ENCODE results near the gene CYGB.

CYGB gene

GRCh38 chr17:76584427-76585032 is 47.0 kb upstream of the CYGB start:
- Histone ChIP-seq H3K36me3 (no peaks in the 10 kb centered on the region), H3K4me1 (ENCODE audit: control insufficient read depth in 1 of 2, insufficient read depth in 1 of 2, low read depth in 1 of 2, low read length in 1 of 2) (peaks cover 24 to 32% of the 10 kb centered on the region in 2 experiments)

DNA sequence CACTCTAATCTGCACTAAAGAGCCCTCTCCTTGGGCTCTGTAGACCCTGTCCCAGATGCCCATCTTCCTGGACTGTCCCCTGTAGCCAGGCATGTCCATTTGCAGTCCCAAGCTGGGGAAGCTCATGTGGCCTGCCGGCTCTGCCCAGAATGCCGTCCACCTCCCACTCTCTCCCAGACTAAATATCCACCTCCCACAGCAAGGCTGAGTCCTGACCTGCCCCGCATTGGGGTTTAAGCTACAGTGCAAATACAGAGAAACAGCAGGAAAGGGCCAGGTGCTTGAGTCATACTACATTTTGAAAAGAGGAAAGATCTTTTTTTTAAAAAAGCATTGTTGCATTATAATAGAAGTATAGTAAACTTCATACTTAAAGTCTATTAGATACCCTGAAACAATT is 45.2 kb upstream of the CYGB start:
- H3K4me3 ChIP-seq (ENCODE audit: low read depth in 1 of 2, low read length in 1 of 2): no peak overlapping the region
- H3K4me1 ChIP-seq (ENCODE audit: control insufficient read depth in 1 of 2, insufficient read depth in 1 of 2, low read depth in 1 of 2, low read length in 1 of 2): peaks cover 30 to 42% of the 10 kb centered on the region in 2 experiments
- TF ChIP-seq CTCF (IDR thresholded peaks at IDR 0.05): no peak
- no peak overlapping the region for H3K27ac ChIP-seq
- no peaks in the 10 kb centered on the region for H3K9me3 ChIP-seq
- H3K36me3 ChIP-seq: peaks cover 11% of the 10 kb centered on the region
- H3K27me3 ChIP-seq: peaks cover 20% of the 10 kb centered on the region

More at GRCh38 chr17:76584427-76585032, 47.0 kb upstream of the CYGB start:
- no peaks in the 10 kb centered on the region for H3K9me3 ChIP-seq
- no peak for TF ChIP-seq CTCF (IDR thresholded peaks at IDR 0.05)
- peak overlapping the region; percentile 80 to 87 for H3K4me3 ChIP-seq (ENCODE audit: low read depth in 1 of 2, low read length in 1 of 2)
- peaks cover 30% of the 10 kb centered on the region for H3K27me3 ChIP-seq
- H3K27ac ChIP-seq: peak overlapping the region; percentile 96

DNA sequence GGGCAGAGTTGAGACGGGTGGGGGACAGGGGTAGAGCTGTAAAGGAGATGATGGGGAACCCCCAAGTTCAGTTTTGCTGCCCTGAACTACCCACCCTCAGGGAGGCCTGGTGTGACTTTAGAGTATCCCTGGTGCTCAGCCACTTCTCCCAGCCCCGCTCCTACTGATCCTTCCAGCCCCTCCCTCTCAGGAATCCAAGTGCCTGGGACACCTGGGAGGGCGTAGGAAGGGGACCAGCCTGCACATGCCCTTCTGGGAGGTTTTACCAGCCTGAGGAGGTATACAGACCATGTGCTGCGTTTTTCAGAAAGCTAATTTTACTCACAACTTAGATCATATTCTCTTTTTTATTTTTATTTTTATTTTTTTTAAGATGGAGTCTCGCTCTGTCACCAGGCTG is 44.0 kb upstream of the CYGB start:
- Histone ChIP-seq H3K27me3 (peaks cover 8% of the 10 kb centered on the region), H3K27ac (no peak overlapping the region), H3K36me3 (peaks cover 13% of the 10 kb centered on the region), H3K9me3 (no peaks in the 10 kb centered on the region), H3K4me3 (ENCODE audit: low read depth in 1 of 2, low read length in 1 of 2) (no peak overlapping the region), H3K4me1 (ENCODE audit: control insufficient read depth in 1 of 2, insufficient read depth in 1 of 2, low read depth in 1 of 2, low read length in 1 of 2) (peaks cover 23 to 34% of the 10 kb centered on the region in 2 experiments)
- TF ChIP-seq CTCF (IDR thresholded peaks at IDR 0.05): no peak

DNA sequence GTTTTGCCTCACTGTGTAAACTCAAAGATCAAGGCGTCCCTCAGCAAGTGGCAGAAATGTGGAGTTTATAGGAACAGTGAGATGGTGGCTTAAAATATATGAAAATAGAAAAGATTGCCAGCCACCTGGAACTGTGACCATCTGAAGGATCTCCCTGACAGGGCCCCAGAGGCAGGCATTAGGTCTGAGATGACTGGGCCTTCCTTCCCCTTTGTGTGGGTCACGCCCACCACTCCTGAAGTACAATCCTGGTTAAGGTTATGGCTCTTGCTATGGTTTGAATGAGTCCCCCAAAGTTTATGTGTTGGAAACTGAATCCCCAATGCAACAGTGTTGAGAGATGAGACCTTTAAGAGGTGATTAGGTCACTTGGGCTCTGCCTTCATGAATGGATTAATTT is 41.8 kb upstream of the CYGB start:
- H3K27me3 ChIP-seq: peaks cover 5% of the 10 kb centered on the region
- TF ChIP-seq CTCF (IDR thresholded peaks at IDR 0.05): no peak
- H3K27ac ChIP-seq: peak overlapping the region; percentile 20
- H3K4me3 ChIP-seq (ENCODE audit: low read depth in 1 of 2, low read length in 1 of 2): no peak overlapping the region
- H3K9me3 ChIP-seq: no peaks in the 10 kb centered on the region
- peaks cover 24% of the 10 kb centered on the region for H3K36me3 ChIP-seq
- peaks cover 16 to 36% of the 10 kb centered on the region in 2 experiments for H3K4me1 ChIP-seq (ENCODE audit: control insufficient read depth in 1 of 2, insufficient read depth in 1 of 2, low read depth in 1 of 2, low read length in 1 of 2)

GRCh38 chr17:76578376-76578775 is 40.9 kb upstream of the CYGB start:
- Histone ChIP-seq H3K9me3 (no peaks in the 10 kb centered on the region), H3K36me3 (peaks cover 33% of the 10 kb centered on the region), H3K4me1 (ENCODE audit: control insufficient read depth in 1 of 2, insufficient read depth in 1 of 2, low read depth in 1 of 2, low read length in 1 of 2) (peaks cover 13 to 30% of the 10 kb centered on the region in 2 experiments), H3K27me3 (no peaks in the 10 kb centered on the region), H3K4me3 (ENCODE audit: low read depth in 1 of 2, low read length in 1 of 2) (no peak overlapping the region), H3K27ac (no peak overlapping the region)
- TF ChIP-seq CTCF (IDR thresholded peaks at IDR 0.05): no peak
